SK-N-MC (cell line): ENCODE measurements around the gene IPO5.

Experiments
- EZH2 ChIP-seq: fragments of 200-600 bp; sonication (generic); IDR thresholded peaks from one replicate; pipeline ENCODE4 v1.6.1; 2017; ENCODE audit warnings: antibody characterized with exemption
- FOXP2 ChIP-seq: optimal IDR thresholded peaks from 2 replicates; pipeline ENCODE3; 2011; ENCODE audit warnings: mild to moderate bottlenecking, moderate library complexity; ENCODE audit not compliant: insufficient read depth; ENCODE audit errors: extremely low read length, control extremely low read depth
- POLR2AphosphoS5 ChIP-seq: IDR thresholded peaks from 2 replicates; pipeline ENCODE4 v1.6.1; 2012; ENCODE audit warnings: mild to moderate bottlenecking, low read depth, low read length, borderline replicate concordance

DNA sequence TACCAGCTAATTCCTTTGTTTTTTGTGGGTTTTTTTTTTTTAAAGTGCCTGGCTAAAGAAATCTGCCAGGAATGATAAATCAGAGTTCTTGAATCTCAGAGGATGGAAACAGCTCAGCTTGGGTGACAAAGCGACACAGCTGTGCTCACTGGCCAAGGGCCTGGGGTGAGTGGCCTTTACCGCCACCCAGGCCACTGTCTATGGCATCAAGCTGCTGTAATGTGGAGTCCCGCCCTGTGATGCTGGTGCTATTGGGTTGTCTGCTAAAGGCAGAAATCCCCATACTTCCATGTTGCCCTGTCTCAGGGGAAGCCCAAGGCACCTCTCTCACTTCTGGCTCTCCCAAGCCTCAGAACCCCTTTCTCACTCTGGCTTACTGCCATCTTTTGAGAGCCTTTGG is 106.8 kb downstream of the IPO5 start:
- TF ChIP-seq POLR2AphosphoS5 (no peak), EZH2 (no peak), FOXP2 (no peak)
